Retinal pigment epithelial cell (primary cell): ENCODE data around the gene PTGES2.

Experiments used
- DNase-seq: peaks from one replicate; pipeline ENCODE4 v3.0.0-alpha.2; 2010; ENCODE audit warnings: low read depth
- H3K4me3 ChIP-seq: 2 replicates; pipeline ENCODE4 v1.5.1; 2011; ENCODE audit warnings: mild to moderate bottlenecking, low read length, control low read depth, moderate library complexity
- CTCF ChIP-seq: conservative IDR thresholded peaks from 2 replicates; pipeline ENCODE4 v1.5.1; 2011; ENCODE audit warnings: low read depth, low read length, control low read depth, inconsistent platforms

The PTGES2 gene

DNA sequence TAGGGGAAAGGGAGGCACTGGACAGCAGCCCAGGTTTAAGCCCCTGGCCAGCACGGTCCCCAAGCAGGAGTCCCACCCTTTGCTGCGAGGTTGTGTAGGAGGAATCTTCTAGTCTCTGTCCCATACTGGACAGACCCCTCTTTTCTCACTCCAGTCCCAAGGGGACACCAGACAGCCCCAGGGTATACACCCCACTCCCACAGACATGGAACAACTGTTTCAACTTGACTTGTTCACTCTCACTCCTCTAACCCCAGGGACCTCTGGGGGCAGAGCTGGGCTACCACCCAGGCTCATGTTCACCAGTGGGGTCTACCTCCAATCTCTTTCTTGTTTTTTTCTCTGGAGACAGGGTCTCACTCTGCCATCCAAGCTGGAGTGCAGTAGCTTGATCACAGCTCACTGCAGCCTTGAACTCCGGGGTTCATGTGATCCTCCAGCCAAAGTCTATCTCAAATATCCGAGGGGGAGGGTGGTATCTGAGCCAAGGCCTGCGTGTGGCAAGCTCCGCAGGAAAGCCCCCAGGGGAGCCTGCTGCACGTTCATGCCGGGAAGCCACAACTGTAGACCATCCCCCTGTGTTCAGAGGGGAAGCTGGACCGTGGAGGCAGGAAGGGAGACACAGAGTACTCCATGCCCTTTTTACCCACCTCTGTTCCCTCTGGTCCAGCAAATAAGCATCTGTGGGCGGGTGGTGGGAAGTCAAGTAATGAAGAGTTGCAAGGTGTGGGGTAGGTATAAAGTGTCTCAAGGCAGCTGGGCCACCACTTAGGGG lies 1.8 kb downstream of the PTGES2 start:
- no peak overlapping the region for H3K4me3 ChIP-seq
- no peak for DNase-seq
- no peak for TF ChIP-seq CTCF

- no peak for DNase-seq
- TF ChIP-seq CTCF = peak; percentile 83
- H3K4me3 ChIP-seq = no peak overlapping the region
Measured at GRCh38 chr9:128124873-128125579, 2.5 kb downstream of the PTGES2 start.

- H3K4me3 ChIP-seq = no peak overlapping the region
- no peak for DNase-seq
- no peak for TF ChIP-seq CTCF
Measured at GRCh38 chr9:128124451-128124850, 3.1 kb downstream of the PTGES2 start.

GRCh38 chr9:128123451-128124080 lies 4.0 kb downstream of the PTGES2 start:
- H3K4me3 ChIP-seq = no peak overlapping the region
- TF ChIP-seq CTCF = no peak
- DNase-seq = no peak

DNA sequence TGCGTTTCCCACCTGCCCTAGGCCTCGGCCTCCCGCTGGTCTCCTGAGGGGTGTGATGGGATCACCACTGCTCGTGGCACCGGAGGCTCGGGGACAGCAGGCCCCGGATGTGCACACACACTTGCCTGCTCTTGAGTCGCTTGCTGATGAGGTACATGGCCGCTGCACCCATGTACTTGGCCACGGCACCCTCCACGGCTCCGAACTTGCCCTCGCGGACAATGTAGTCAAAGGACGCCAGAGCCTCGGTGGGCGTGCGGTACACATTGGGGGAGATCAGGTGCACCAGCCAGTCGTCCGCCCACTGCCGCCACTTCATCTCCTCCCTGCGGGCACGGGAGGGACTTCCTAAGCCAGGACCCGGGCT lies 4.7 kb downstream of the PTGES2 start:
- H3K4me3 ChIP-seq = no peak overlapping the region
- DNase-seq = no peak
- TF ChIP-seq CTCF = no peak

- no peak overlapping the region for H3K4me3 ChIP-seq
- no peak for DNase-seq
- no peak for TF ChIP-seq CTCF
Measured at GRCh38 chr9:128121924-128122808, 5.4 kb downstream of the PTGES2 start.
